Umbilical cord (tissue), 2 donors: ENCODE data around the gene CDK7. TPM values are rescaled to one million over a fixed set of nuclear protein-coding genes. Genes with fewer than 3 reads are reported as not detected.
"Not testable (repeated sequence)": the region's sequence is repeated elsewhere in the genome, so short reads cannot be mapped to it uniquely, and the experiment has no call there.

Experiments used
- DNase-seq: peaks from one replicate; pipeline ENCODE4 v3.0.0-alpha.2; 2015; ENCODE audit warnings: low spot score
- total RNA-seq: library from RNA; depleted of rRNA; stranded (reverse); fragments of >200 nt; gene quantifications from one replicate; pipeline ENCODE4 v1.2.3, GENCODE V29; 2014; ENCODE audit warnings: low replicate concordance; ENCODE audit not compliant: insufficient read depth

The CDK7 gene
- total RNA-seq, 1 donor from 2014 or later = 29.9 TPM

GRCh38 chr5:69236733-69237132 is 2.0 kb downstream of the CDK7 start:
- not testable (repeated sequence) for DNase-seq

DNA sequence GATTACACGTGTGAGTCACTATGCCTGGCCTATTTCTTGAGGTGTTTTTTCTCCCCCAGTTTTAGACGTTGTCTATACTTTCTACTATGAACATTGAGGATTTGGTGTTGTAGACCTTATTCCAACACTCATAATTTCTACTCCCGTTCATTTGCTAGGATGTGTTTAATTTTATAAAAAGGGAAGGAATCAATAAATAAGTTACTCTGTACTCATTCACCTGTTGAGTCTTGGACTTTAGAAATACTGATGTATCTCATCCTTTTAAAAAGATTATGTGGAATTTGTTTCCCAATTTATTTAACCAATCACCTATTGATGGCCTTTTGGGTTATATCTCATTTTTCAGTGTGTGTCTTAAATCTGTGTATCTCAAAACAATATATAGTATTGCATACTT is 3.2 kb downstream of the CDK7 start:
- DNase-seq = no peak

DNA sequence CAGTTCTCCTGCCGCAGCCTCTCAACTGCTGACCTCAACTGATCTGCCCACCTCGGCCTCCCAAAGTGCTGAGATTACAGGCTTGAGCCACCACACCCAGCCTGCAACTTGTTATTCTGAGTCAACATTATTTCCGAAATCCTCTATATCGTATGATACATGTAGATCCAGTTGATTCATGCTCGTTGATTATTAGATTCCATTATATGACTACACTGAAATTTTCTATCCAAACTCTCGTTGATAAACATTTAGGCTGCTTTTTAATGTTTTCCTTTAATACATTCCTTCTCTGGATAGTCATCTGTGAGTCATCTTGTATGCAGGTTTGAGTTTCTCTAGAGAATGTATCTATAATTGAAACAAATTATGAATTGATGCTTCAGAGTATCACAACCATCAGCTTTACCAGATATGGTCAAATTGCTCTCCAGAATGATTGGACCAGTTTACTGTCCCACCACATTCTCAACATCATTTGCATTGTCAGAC is 4.1 kb downstream of the CDK7 start:
- DNase-seq = no peak

GRCh38 chr5:69242215-69242927 is 7.7 kb downstream of the CDK7 start:
- no peak for DNase-seq

- no peak for DNase-seq
Observed at GRCh38 chr5:69245031-69245430, 10.3 kb downstream of the CDK7 start.

GRCh38 chr5:69248019-69248418 is 13.3 kb downstream of the CDK7 start:
- DNase-seq = no peak

DNA sequence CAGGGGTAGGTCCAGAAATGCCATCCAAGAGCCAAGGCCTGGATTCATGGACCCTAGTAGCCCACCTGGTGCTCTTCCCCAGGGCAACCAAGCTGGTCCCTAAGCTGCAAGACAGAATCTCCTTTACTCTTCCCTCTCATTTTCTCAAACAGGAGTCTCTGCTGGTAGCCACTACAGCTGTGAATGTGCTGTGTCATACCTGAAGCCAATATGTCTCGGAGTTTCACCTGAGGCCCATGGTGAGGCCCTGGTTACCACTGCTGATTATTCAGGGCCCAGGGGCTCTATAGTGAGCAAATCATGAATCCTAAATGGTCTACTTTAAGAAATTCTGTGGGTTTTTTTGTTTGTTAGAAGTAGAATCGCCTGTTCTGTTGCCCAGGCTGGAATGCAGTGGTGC is 15.9 kb downstream of the CDK7 start:
- no peak for DNase-seq

GRCh38 chr5:69252437-69252836 is 17.8 kb downstream of the CDK7 start:
- DNase-seq = no peak

DNA sequence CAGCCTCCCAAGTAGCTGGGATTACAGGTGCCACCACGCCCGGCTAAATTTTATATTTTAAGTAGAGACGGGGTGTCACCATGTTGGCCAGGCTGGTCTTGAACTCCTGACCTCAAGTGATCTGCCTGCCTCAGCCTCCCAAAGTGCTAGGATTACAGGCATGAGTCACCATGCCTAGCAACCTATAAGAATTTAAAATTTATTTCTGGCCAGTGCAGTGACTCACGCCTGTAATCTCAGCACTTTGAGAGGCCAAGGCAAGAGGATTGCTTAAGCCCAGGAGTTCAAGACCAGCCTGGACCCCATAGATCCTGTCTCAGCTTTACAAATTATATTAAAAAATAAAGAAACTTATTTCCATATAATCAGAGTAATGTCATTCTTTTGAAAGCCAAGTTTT is 21.3 kb downstream of the CDK7 start:
- not testable (repeated sequence) for DNase-seq

- no peak for DNase-seq
Observed at GRCh38 chr5:69257577-69257976, 22.9 kb downstream of the CDK7 start.

DNA sequence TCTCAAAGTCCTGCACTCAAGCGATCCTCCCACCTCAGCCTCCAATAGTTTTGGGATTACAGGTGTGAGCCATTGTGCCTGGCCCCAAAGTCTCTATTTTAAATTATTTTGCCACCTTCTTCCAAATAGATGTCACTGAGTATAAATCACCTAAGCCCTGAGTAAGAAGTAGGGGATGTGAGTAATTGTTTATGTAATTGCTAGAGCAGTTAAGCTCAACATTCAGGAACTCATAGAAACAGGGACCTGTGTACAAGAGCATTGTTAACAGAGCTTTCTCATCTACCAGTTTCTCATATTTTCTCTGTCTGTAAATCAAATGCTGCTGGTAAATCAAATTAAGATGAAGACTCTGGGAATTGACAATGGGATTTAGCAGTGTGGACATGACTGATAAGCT is 26.3 kb downstream of the CDK7 start:
- no peak for DNase-seq

DNA sequence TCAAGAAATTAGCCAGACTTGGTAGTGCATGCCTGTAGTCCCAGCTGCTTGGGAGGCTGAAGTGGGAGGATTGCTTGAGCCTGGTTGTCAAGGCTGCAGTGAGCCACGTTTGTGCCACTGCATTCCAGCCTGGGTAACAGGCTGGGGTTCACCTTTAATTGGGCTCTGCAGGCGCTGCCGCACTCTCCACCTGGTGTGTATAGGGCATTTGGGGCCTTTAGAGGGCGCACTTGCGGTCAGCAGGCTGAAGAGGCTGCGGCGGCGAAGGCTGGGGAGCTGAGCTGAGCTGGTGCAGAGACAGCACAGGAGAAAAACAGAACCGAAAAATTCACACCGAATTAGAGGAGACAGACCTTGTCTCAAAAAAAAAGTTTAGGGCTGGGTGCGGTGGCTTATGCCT is 31.2 kb downstream of the CDK7 start:
- DNase-seq = no peak

- no peak for DNase-seq
Observed at GRCh38 chr5:69268899-69269298, 34.2 kb downstream of the CDK7 start.

DNA sequence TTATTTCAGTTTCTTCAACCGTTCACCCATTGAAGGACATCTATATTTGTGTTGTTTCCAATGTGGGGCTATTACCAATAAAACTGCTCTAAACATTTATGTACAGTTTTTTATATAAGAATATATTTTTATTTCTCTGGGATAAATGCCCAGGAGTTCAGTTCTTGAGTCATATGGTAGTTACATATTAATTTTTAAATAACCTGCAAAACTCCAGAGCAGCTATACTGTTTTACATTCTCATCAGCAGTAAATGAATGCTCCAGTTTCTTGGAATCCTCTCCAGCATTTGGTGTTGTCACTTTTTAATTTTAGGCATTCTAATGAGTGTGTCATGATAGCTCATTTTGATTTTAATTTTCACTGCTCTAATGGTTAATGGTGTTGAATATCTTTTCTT is 36.2 kb downstream of the CDK7 start:
- DNase-seq = no peak

DNA sequence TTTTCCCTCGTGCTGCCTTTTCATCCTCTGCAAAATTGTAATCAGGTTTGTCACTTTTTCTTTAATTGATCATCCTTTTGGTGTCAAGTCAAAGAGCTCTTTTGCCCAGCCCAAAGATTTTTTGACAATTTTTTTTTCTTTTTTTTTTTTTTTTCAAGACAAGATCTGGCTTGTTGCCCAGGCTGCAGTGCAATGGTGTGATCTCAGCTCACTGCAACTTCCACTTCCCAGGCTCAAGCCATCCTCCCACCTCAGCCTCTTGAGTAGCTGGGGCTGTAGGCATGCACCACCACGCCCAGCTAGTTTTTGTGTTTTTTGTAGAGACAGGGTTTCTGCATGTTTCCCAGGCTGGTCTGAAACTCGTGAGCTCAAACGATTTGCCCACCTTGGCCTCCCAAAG is 36.7 kb downstream of the CDK7 start:
- DNase-seq = peak; percentile 17

- no peak for DNase-seq
Observed at GRCh38 chr5:69275563-69275962, 40.9 kb downstream of the CDK7 start.

GRCh38 chr5:69276422-69277174 is 41.9 kb downstream of the CDK7 start:
- no peak for DNase-seq

GRCh38 chr5:69279517-69279916 is 44.8 kb downstream of the CDK7 start:
- DNase-seq = no peak

GRCh38 chr5:69281114-69281513 is 46.4 kb downstream of the CDK7 start:
- DNase-seq = no peak

- DNase-seq = no peak
Observed at GRCh38 chr5:69284203-69284602, 49.5 kb downstream of the CDK7 start.

DNA sequence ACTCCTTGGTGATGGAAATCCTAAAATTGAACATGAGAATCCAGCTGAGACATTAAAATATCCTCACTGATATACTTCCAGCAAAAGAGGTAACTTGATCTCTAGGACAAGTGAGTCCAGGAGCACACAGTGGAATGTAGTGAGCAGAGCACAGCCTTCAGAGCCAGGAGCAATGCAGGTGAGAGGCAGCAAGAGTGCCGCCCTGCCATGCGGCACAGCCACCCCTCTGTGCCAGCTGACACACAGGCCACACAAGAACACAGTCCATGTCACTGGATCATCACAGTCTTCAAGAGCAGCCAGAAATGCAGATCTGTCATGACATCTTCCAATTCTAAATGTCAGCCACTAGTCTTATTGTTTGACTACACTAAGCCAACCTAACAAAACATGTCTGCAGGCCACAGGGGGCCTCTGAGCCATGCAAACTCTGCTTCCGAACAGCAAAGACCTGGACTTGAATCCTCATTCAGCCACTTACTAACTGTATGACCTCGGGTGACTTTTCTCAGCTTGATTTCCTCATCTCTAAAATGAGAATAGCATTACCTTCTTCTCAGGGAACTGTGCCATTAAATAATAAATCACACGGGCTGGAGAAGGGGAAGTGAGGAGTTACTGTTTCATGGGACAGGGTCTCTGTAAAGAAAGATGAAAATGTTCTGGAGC is 50.9 kb downstream of the CDK7 start:
- DNase-seq = no peak

GRCh38 chr5:69288069-69288468 is 53.4 kb downstream of the CDK7 start:
- no peak for DNase-seq

GRCh38 chr5:69288688-69289087 is 54.0 kb downstream of the CDK7 start:
- DNase-seq = no peak
